HG02870 (cell line): ENCODE results near the gene ARHGAP24.
"Not testable (repeated sequence)": the region's sequence is repeated elsewhere in the genome, so short reads cannot be mapped to it uniquely, and the experiment has no call there.

Source experiments
- ATAC-seq: cut with Tn5 transposase; IDR thresholded peaks from one replicate; pipeline ENCODE4 v1.9.1; 2021; ENCODE audit warnings: mild to moderate bottlenecking, moderate library complexity; ENCODE audit not compliant: unreplicated experiment

The ARHGAP24 gene

GRCh38 chr4:85993641-85994040, 518.7 kb downstream of the ARHGAP24 start:
- no peak for ATAC-seq

- ATAC-seq: no peak
Measured at GRCh38 chr4:85994576-85994975, 519.6 kb downstream of the ARHGAP24 start.

- no peak for ATAC-seq
Measured at GRCh38 chr4:85995361-85995760, 520.4 kb downstream of the ARHGAP24 start.

- ATAC-seq: no peak
Measured at GRCh38 chr4:86001591-86001990, 526.6 kb downstream of the ARHGAP24 start.

GRCh38 chr4:86004030-86004429, 529.1 kb downstream of the ARHGAP24 start:
- ATAC-seq: no peak

- no peak for ATAC-seq
Measured at GRCh38 chr4:86006057-86006456, 531.1 kb downstream of the ARHGAP24 start.

GRCh38 chr4:86007042-86007441, 532.1 kb downstream of the ARHGAP24 start:
- ATAC-seq: no peak

- no peak for ATAC-seq
Measured at GRCh38 chr4:86011117-86011516, 536.2 kb downstream of the ARHGAP24 start.

- ATAC-seq: no peak
Measured at GRCh38 chr4:86013621-86014020, 538.7 kb downstream of the ARHGAP24 start.

- peak; percentile 90 for ATAC-seq
Measured at GRCh38 chr4:86014599-86014998, 539.6 kb downstream of the ARHGAP24 start.

GRCh38 chr4:86015412-86016350, 540.7 kb downstream of the ARHGAP24 start:
- no peak for ATAC-seq

- no peak for ATAC-seq
Measured at GRCh38 chr4:86019362-86019761, 544.4 kb downstream of the ARHGAP24 start.

- no peak for ATAC-seq
Measured at GRCh38 chr4:86019906-86020305, 545.0 kb downstream of the ARHGAP24 start.

GRCh38 chr4:86021671-86022070, 546.7 kb downstream of the ARHGAP24 start:
- not testable (repeated sequence) for ATAC-seq

GRCh38 chr4:86026720-86027119, 551.8 kb downstream of the ARHGAP24 start:
- ATAC-seq: no peak

- no peak for ATAC-seq
Measured at GRCh38 chr4:86031927-86032326, 557.0 kb downstream of the ARHGAP24 start.

- no peak for ATAC-seq
Measured at GRCh38 chr4:86032476-86033022, 557.6 kb downstream of the ARHGAP24 start.

- no peak for ATAC-seq
Measured at GRCh38 chr4:86033171-86033570, 558.2 kb downstream of the ARHGAP24 start.

- no peak for ATAC-seq
Measured at GRCh38 chr4:86034616-86035015, 559.7 kb downstream of the ARHGAP24 start.

- ATAC-seq: no peak
Measured at GRCh38 chr4:86035688-86036087, 560.7 kb downstream of the ARHGAP24 start.

- ATAC-seq: no peak
Measured at GRCh38 chr4:86036736-86037135, 561.8 kb downstream of the ARHGAP24 start.

- no peak for ATAC-seq
Measured at GRCh38 chr4:86038037-86038436, 563.1 kb downstream of the ARHGAP24 start.
